OCI-LY7 (cell line): Measurements from ENCODE around the gene CRYGC.

Experiments
- EZH2phosphoT487 ChIP-seq: fragments of 200-600 bp; sonication (generic); IDR thresholded peaks from 2 replicates; pipeline ENCODE4 v1.6.1; 2018; ENCODE audit warnings: low read depth, borderline replicate concordance, mild to moderate bottlenecking, mixed run types, antibody characterized with exemption, low read length, moderate library complexity, mixed read lengths
- TF ChIP-seq, protein P1 (sequence below): fragments of 200-600 bp; sonication (generic); conservative IDR thresholded peaks from 2 replicates; pipeline ENCODE4 v1.5.1; 2014; ENCODE audit warnings: mild to moderate bottlenecking, antibody characterized with exemption, low read length, moderate library complexity, mixed read lengths

DNA sequence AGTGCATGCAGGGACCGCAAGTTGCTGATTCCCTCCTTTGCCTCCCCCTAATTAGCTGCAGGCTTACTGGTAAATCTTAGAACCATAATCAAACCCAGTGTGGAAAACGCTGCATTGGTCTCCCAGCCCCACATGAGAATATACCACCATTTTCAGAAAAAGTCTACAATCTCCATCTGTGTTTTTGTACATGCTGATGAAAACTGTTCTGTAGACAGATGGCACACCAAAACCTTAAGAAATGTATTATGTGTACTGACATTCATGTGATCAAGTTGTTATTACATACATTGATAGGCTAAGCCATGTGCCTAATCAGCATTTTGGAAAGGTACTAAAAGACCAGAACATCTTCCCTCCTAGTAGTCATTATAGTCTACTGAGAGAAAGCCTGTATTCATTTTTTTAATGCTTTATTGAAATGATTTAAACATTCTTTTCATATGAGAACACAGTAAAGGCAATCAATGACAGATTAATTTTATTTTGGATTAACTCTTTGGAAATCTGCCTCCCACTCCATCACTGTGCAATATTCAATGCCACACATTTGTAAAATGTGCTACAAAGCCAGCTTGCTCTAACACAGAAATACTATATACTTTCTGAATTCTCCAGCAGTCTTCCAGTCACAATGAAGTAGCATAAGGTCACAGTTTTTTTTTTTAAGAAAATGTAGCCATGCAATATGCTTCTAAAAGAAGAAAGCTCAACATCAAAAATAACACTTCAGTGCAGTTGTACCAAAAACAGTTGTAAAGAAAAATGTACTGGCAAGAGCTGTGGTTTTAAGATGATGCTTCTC, 35.5 kb upstream of the CRYGC start:
- TF ChIP-seq, protein P1, sequence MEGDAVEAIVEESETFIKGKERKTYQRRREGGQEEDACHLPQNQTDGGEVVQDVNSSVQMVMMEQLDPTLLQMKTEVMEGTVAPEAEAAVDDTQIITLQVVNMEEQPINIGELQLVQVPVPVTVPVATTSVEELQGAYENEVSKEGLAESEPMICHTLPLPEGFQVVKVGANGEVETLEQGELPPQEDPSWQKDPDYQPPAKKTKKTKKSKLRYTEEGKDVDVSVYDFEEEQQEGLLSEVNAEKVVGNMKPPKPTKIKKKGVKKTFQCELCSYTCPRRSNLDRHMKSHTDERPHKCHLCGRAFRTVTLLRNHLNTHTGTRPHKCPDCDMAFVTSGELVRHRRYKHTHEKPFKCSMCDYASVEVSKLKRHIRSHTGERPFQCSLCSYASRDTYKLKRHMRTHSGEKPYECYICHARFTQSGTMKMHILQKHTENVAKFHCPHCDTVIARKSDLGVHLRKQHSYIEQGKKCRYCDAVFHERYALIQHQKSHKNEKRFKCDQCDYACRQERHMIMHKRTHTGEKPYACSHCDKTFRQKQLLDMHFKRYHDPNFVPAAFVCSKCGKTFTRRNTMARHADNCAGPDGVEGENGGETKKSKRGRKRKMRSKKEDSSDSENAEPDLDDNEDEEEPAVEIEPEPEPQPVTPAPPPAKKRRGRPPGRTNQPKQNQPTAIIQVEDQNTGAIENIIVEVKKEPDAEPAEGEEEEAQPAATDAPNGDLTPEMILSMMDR, result no peak
- no peak for TF ChIP-seq EZH2phosphoT487
